Activated CD4-positive, alpha-beta T cell treated with anti-CD3 and anti-CD28 coated beads, Interleukin-2, amount 50 U/mL, for 1 hour (primary cell): ENCODE results near the gene ZNF133.
A peak's percentile ranks its signal among the peaks of the same experiment; 100 is the strongest.
"Not testable (repeated sequence)": the region's sequence is repeated elsewhere in the genome, so short reads cannot be mapped to it uniquely, and the experiment has no call there.

Experiments
- DNase-seq: peaks from one replicate; pipeline ENCODE4 v3.0.0-alpha.2; 2020

The ZNF133 gene

GRCh38 chr20:18287915-18288748 is at the start of gene ZNF133:
TSS of gene ZNF133 (plus strand) at chr20:18288527. CDS start at chr20:18305687, 17,160 bp downstream.
- peak; percentile 98 for DNase-seq

- no peak for DNase-seq
These were observed 47.3 kb upstream of the ZNF133 start for GRCh38 chr20:18240997-18241396.

DNA sequence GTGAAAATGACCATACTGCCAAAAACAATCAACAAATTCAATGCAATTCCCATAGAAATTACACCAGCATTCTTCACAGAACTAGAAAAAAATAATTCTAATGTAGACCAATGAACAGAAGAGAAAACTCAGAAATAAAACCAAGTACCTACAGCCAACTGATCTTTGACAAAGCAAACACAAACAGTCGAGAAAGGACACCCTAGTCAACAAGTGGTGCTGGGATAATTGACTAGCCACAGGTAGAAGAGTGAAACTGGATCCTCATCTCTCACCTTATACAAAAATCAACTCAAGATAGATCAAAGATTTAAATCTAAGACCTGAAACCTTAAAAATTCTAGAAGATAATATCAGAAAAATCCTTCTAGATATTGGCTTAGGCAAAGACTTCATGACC is 44.5 kb upstream of the ZNF133 start:
- no peak for DNase-seq

GRCh38 chr20:18248545-18248944 is 39.8 kb upstream of the ZNF133 start:
- not testable (repeated sequence) for DNase-seq

DNA sequence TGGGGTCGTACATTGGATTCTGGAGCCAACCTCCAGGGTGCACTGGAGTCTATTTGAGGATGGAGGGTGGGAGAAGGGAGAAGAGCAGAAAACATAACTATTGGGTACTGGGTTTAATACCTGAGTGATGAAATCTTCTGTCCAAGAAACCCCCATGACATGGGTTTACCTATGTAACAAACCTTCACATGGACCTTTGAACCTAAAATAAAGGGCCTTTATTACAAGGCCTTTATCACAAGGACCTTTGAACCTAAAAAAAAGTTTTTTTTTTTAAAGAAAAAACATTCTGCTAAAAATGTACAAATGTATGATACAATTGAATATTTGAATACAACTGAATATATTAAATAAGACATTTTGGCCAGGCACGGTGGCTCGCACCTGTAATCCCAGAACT is 38.1 kb upstream of the ZNF133 start:
- no peak for DNase-seq

DNA sequence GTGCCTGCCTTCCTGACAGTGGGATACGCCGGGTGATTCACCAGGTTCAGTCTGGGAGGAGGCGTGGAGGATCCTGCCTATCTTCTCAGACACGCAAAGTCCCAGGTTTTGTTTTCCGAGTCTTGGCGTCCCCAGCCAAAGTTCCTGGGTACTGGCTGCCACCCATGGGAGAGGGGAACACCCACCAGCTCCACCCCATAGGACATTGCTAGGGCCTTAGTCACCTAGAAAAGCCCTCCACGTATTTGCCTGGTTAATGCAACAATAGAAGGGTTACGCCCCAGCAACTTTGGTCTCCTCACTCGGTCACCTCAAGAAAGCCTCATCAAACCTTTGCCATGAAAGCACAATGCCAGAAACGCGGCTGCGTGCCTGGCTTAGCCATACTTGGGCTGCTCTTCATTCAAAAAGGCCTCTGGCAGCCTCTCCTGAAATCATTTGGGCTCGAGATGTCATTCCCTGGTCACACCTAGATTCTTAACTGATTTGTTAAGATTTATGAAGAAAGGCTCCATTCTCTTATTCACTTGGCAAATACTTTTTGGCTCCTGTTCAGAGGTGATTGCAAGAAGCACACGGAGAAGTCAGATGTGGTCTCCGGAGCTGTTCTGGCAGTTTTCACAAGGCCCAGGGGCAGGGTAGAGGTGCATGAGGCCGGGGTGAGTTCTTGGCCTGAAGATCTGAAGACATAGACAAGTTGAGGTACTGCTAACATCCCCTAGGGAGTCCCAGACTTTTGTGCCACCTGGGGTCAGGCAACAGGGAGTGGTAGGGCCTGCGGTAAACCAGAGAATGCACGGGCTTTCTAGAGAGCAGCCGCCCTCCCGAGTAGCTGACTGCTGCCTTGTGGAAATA is 35.5 kb upstream of the ZNF133 start:
- no peak for DNase-seq

DNA sequence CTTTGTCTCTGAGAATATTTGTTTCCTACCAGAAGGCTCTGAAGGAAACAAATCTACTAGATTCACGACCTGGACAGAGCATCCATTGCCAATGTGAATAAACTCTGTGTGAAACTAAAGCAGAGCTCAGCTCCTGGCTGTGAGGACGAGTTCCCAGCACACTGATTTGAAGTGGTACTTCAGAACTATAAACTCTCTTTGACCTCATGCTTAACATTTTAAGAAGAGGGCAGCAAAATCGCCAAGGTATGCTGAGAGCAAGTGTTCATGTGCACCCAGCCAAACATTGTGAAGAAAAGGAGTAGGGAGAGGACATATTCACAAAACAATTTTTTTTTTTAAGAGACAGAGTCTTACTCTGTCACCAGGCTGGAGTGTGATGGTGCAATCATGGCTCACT is 33.7 kb upstream of the ZNF133 start:
- no peak for DNase-seq

GRCh38 chr20:18255526-18255925 is 32.8 kb upstream of the ZNF133 start:
- DNase-seq, result no peak

DNA sequence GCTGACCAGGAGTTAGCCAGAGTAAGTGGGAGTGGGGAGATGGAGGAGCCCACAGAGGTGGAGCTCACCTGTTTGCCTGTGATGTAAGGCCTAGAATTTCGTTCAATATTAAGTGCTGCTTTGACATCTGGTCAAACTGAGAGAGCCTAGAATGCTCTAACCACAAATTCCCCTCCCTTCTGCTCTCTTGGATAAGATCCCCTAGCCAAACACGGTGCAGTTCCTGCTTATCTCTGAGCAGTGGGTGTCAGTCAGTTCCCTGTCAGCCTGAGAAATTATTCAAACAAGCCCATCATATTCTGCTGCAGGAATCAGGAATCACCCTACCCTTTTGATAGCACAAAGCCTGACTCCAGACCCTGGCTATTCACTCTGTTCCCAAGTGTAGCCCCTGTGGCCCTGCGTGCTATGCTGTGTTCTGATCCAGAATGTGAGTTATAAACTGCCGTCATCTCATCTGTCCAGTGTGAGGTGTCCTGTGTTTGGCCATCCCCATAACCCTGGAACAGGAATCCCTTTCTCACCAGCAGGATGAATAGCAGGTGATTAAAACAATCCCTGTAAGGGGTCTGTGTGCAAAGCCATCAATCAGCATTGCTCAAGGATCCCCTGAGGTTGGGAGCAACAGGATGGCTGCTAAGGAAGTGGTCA is 31.8 kb upstream of the ZNF133 start:
- no peak for DNase-seq

GRCh38 chr20:18258126-18258860 is 30.0 kb upstream of the ZNF133 start:
- DNase-seq, result no peak

- no peak for DNase-seq
These were observed 28.6 kb upstream of the ZNF133 start for GRCh38 chr20:18259730-18260129.

GRCh38 chr20:18263723-18264122 is 24.6 kb upstream of the ZNF133 start:
- no peak for DNase-seq

DNA sequence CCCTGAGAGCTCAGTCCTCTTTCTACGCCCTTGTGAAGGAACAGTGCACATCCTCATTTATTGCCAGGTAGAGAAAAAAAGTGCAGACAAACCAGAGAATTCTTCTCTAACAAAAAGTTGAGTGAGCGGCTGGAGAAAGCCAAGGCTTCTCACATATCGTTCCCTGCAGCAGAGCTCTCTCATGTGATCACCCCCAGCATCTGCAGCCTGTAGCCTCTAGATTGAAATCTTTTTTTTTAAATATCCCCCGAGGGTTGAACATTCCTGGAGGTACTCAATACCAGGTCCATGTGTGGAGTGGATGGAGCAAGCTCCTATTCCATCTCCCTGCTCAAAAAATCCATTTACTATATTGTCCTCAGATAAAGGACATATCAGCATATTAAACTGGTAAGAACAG is 22.9 kb upstream of the ZNF133 start:
- no peak for DNase-seq

- DNase-seq, result no peak
These were observed 22.0 kb upstream of the ZNF133 start for GRCh38 chr20:18266282-18266681.

- no peak for DNase-seq
These were observed 20.5 kb upstream of the ZNF133 start for GRCh38 chr20:18267815-18268214.

- no peak for DNase-seq
These were observed 17.2 kb upstream of the ZNF133 start for GRCh38 chr20:18271160-18271559.

- no peak for DNase-seq
These were observed 15.9 kb upstream of the ZNF133 start for GRCh38 chr20:18272451-18272850.

DNA sequence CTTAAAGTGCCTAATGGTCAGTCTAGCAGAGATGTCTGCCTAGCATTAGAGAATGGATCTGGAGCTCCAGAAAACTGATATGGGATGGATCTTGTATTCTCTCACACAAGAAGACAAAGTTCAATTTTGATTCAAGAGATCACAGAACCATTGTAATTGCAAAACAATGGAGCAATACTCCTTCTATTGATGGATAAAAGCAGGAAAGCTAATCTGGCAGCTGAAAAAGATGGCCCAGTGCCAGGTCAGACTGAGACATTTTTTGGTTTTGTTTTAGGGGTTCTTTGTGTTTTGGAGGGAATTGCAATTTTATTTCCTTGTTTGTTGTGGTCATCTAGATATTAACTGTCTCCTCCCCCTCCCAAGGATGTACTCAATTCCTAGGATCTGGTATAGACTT is 14.6 kb upstream of the ZNF133 start:
- no peak for DNase-seq

DNA sequence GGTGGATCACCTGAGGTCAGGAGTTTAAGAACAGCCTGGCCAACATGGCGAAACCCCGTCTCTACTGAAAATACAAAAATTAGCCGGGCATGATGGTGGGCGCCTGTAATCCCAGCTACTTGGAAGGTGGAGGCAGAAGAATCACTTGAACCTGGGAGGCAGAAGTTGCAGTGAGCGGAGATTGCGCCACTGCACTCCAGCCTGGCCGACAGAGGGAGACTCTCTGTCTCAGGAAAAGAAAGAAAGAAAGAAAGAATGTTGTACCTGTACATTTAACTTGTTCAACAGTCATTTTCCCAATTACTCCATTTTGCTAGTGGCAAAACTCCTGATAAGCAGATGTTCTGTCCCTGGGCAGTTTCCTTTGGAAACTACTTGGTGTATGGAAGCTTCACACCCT is 12.4 kb upstream of the ZNF133 start:
- not testable (repeated sequence) for DNase-seq

DNA sequence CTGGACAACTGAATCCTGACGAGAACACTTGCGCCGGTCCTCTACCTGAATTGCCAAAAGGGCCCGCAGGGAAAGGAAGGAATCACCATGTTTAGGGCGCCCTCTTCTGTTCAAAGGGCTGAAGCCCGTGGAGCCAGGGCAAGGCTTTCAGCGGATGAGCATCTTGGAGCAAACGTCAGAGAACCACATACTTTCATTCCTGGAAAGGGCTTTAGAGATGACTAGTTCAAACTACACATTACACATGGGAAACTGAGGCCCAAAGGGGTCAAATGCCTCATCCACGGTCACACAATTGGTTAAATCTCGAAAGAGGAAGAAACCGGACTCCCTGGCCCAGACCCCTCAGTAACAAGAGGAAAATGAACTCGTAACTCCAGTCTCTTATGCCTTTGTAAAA is 11.5 kb upstream of the ZNF133 start:
- peak; percentile 35 for DNase-seq

- DNase-seq, result no peak
These were observed 9.1 kb upstream of the ZNF133 start for GRCh38 chr20:18279242-18279641.

- DNase-seq, result no peak
These were observed 3.4 kb upstream of the ZNF133 start for GRCh38 chr20:18284805-18285533.
